AG04450 (cell line): ENCODE measurements around the gene KRTAP5-10. TPM values are rescaled to one million over a fixed set of nuclear protein-coding genes. Genes with fewer than 3 reads are reported as not detected.
"Not testable (repeated sequence)": the region's sequence is repeated elsewhere in the genome, so short reads cannot be mapped to it uniquely, and the experiment has no call there.

Source experiments
- CTCF ChIA-PET: fragments of 300-600, 350-600 bp; formaldehyde crosslinking; extraction: SDS; loops from one replicate; lab custom pipeline; 2022; ENCODE audit warnings: antibody characterized with exemption, inconsistent platforms; lab: Charles Lee
- POLR2A ChIA-PET: fragments of 350-600 bp; formaldehyde crosslinking; extraction: SDS; loops from one replicate; lab custom pipeline; 2021; ENCODE audit warnings: antibody characterized with exemption, inconsistent platforms; lab: Yijun Ruan, JAX
- DNase-seq: peaks from one replicate; pipeline ENCODE4 v3.0.0-alpha.2; 2011; ENCODE audit warnings: low read depth, low spot score
- H3K27ac ChIP-seq: one replicate; pipeline ENCODE4 v1.5.1; 2012; ENCODE audit warnings: low read depth, low read length, control low read depth
- H3K27me3 ChIP-seq: one replicate; pipeline ENCODE4 v1.6.0; 2012; ENCODE audit warnings: low read length; ENCODE audit not compliant: control insufficient read depth, insufficient read depth
- H3K4me3 ChIP-seq: 2 replicates; pipeline ENCODE4 v1.5.1; 2011; ENCODE audit warnings: mild to moderate bottlenecking, low read depth, low read length, control low read depth
- H3K9me3 ChIP-seq: 2 replicates; pipeline ENCODE4 v1.5.1; 2012; ENCODE audit warnings: low read length; ENCODE audit not compliant: control insufficient read depth, insufficient read depth
- polyA plus RNA-seq: library from polyadenylated mRNA; depleted of rRNA; stranded (reverse); fragments of >200 nt; gene quantifications from 2 replicates; pipeline ENCODE4 v1.2.3, GENCODE V29; 2011
- TF ChIP-seq, protein P1 (sequence below): IDR thresholded peaks from 2 replicates; pipeline ENCODE4 v1.5.1; 2011; ENCODE audit warnings: low read depth, low read length, control low read depth, inconsistent platforms

KRTAP5-10 gene
- polyA plus RNA-seq, 1 experiment: not detected

GRCh38 chr11:71564430-71564829 is 933 bp upstream of the KRTAP5-10 start:
- TF ChIP-seq, protein P1, sequence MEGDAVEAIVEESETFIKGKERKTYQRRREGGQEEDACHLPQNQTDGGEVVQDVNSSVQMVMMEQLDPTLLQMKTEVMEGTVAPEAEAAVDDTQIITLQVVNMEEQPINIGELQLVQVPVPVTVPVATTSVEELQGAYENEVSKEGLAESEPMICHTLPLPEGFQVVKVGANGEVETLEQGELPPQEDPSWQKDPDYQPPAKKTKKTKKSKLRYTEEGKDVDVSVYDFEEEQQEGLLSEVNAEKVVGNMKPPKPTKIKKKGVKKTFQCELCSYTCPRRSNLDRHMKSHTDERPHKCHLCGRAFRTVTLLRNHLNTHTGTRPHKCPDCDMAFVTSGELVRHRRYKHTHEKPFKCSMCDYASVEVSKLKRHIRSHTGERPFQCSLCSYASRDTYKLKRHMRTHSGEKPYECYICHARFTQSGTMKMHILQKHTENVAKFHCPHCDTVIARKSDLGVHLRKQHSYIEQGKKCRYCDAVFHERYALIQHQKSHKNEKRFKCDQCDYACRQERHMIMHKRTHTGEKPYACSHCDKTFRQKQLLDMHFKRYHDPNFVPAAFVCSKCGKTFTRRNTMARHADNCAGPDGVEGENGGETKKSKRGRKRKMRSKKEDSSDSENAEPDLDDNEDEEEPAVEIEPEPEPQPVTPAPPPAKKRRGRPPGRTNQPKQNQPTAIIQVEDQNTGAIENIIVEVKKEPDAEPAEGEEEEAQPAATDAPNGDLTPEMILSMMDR: no peak
- DNase-seq: no peak
- ChIA-PET CTCF (no interaction called here), POLR2A (no interaction called here)
- Histone ChIP-seq H3K27me3 (peaks cover 2% of the 10 kb centered on the region), H3K27ac (no peak overlapping the region), H3K9me3 (no peaks in the 10 kb centered on the region), H3K4me3 (no peak overlapping the region)

DNA sequence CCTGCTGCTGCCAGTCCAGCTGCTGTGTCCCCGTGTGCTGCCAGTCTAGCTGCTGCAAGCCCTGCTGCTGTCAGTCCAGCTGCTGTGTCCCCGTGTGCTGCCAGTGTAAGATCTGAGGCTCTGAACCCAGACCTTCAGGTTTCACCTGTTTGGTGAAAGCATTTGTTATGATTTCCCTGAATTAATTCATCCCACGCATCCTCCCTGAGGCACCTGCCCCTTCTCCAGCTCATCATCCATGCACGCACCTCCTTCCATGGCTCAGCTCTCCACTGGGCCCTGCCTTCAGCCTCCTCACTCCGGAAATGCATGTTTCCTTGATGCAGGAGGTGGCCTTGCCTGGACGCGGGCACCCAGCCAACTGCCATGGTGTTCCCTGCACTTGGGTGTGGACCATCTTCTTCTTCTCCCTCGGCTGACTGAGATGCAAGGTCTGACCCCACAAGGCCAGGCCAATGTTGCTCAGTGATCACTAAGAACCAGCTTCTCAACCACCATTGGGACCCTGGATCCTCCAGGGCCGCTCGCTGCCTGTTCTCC is 788 bp downstream of the KRTAP5-10 start:
- ChIA-PET POLR2A (no interaction called here), CTCF (no interaction called here)
- peaks cover 2% of the 10 kb centered on the region for H3K27me3 ChIP-seq
- no peaks in the 10 kb centered on the region for H3K9me3 ChIP-seq
- H3K27ac ChIP-seq: no peak overlapping the region
- no peak overlapping the region for H3K4me3 ChIP-seq
- DNase-seq: no peak
- TF ChIP-seq, protein P1: no peak

DNA sequence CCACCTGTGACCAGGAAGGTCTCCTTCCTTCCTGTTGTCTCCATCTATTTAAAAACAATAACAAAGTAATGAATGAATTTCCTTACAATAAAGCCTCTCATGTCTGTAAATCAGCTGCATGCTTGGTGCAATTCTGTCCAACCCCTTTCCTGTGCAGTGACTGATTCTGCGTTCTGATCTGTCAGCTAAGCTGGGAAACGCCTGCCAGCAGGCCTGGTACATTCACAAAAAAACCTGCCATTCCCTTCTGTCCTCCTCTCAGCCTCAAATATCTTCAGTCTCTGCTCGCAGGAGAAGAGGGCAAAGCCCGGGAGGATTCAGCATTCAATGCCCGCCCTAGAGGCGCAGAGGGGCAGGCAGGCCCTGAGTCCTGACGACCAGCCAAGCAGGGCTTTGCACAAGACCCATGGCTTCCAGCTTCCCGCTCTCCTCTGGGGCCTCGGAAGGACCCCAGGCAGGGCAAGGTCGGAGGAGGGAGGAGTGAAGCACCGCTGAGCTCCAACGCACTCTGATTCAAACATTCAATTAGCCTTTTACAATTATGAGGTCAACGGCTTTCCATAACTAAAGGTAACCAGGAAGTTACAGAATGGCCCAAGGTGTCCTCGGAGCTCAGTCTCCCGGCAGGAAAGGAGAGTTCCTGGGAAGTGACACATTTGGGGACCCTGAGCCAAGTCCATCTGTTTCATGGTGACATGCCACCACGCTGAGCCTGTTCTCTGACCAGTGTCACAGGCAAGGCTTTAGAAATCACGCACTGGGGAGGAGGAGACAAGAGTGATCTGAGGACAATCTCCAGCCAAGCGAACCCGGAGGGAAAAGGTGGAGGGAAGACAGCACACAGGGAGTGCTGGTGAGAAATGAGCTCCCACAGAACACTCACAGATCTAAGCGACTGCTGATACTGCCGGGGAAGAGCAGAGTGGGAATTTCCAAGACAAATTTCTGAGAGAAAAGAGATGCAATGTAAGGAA is 1.6 kb downstream of the KRTAP5-10 start:
- H3K9me3 ChIP-seq, H3K4me3 ChIP-seq, POLR2A ChIA-PET, DNase-seq, H3K27ac ChIP-seq, H3K27me3 ChIP-seq: not testable (repeated sequence)
- CTCF ChIA-PET: interaction anchor here (1.4 kb wide), 1 partner anchor 13 kb away, joined by 5 read pairs; no protein-coding TSS in a partner anchor

DNA sequence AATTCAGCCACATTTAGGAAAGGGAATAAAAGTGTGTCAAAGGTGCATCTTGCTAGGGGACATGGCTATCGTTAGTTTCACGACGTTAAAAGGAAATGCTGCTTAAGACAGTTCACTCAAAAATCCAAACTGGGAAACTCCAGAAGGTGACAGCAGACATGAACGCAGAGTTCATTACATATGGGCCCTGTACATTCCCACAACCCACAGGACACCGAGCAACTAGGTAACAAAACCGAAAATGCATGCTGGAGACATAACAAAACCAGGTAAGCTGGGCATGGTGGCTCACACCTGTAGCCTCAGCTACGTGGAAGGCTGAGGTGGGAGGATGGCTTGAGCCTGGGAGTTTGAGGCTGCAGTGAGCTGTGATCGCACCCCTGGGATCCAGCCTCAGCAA is 2.3 kb downstream of the KRTAP5-10 start:
- DNase-seq, H3K9me3 ChIP-seq, H3K4me3 ChIP-seq, H3K27ac ChIP-seq, POLR2A ChIA-PET, H3K27me3 ChIP-seq: not testable (repeated sequence)
- CTCF ChIA-PET: interaction anchor here (1.4 kb wide), 1 partner anchor 12 kb away, joined by 5 read pairs; no protein-coding TSS in a partner anchor

DNA sequence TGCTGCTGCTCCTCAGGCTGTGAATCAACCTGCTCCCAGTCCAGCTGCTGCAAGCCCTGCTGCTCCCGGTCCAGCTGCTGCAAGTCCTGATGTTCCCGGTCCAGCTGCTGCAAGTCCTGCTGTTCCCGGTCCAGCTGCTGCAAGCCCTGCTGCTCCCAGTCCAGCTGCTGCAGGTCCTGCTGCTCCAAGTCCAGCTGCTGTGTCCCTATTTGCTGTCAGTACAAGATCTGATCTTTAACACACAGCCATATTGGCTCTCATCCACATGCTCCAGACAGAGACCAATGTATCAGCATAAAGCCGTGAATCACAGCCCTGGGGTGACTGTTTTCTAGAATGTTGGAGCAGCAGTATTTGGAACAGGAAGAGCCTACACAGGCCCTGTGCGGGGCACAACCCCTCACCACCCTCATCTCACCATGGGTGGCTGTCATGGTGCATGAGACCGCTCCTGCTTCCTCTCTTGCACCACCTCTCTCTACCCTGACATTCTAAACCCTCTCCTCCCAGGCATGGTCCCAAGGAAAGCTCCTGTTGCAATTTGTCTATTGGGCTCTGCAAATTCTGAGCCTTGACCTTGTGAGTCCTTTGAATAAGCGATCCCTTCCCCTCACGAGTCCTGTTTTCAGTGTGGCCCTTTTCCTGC is 3.5 kb downstream of the KRTAP5-10 start:
- CTCF ChIA-PET: interaction anchor here (1.4 kb wide), 1 partner anchor 11 kb away, joined by 5 read pairs; no protein-coding TSS in a partner anchor
- no peak for DNase-seq

DNA sequence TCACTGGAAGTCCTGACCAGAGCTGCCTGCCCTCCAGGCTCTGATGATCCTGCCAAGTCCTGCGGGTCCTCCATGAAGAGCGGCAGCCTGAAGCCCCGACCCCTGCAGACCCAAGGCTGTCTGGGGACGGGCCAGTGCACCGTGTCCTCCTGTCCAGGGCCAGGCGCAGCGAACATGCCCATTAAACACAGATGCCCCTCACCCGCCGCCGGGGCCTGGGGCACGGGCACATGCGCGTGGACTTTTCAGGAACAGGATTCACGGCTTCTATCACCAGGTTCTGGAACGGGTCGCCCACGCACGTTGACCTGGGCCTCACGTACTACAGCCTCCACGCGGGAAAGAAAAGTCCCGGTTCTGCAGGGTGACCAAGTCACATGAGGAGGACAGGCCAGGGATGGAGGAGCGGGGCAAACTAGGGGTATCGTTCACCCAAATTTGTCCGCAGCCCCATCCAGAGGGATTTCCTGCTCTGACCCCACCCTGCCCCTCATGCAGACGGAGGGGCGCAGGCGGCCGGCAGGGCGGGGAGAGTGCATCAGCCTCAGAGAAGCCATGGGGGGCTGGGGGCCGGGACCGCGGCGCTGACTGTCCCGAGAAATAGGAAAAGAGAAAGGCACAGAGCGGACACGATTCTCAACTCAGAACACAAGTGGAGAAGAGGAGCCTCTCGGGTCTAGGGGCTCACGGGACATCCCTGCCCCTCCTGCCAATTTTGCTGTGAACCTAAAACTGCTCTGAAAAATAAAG is 5.9 kb downstream of the KRTAP5-10 start:
- H3K9me3 ChIP-seq, POLR2A ChIA-PET, H3K27me3 ChIP-seq, H3K27ac ChIP-seq, DNase-seq, H3K4me3 ChIP-seq: not testable (repeated sequence)
- CTCF ChIA-PET: interaction anchor here (1.2 kb wide), 1 partner anchor 9 kb away, joined by 7 read pairs; no protein-coding TSS in a partner anchor

More for the DNA sequence above, 3.5 kb downstream of the KRTAP5-10 start:
- Histone ChIP-seq H3K27me3 (peaks cover 5% of the 10 kb centered on the region), H3K4me3 (no peak overlapping the region), H3K9me3 (no peaks in the 10 kb centered on the region), H3K27ac (no peak overlapping the region)
- TF ChIP-seq, protein P1: no peak
- POLR2A ChIA-PET: no interaction called here
